ENCODE results near the gene TMEM62. TPM values are rescaled to one million over a fixed set of nuclear protein-coding genes. Genes with fewer than 3 reads are reported as not detected.

Gene TMEM62
- total and polyA plus RNA-seq, 10 of the 15 experiments (the other 5 are each of a cell fraction or from before 2014, with no cell fraction given), result 7.0 to 26.8 (median 14.9) TPM

DNA sequence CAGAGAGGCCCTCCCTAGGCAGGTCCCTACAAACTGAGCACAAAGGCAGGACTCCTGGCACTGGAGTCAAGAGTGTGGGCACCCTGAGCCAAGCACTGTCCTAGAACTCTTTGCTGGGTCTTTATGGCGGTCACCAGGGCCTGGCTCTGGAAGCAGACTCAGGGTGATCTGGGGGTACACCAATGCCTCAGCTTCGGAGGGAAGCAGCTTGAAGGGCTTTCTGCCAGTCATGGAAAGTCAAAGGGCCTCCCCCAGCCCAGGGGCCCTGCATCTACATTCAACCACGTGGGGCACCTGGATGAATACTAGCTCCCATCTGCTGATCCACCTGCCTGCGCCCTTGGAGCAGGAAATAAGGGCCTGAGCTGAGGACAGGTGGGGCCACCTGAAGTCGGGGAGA is 80.1 kb downstream of the TMEM62 start:
- FAIRE-seq, result no peak
- TF ChIP-seq MTA3 (IDR thresholded peaks at IDR 0.05; ENCODE audit: borderline replicate concordance, low read length), result no peak
- no peak for TF ChIP-seq TARDBP (IDR thresholded peaks at IDR 0.05; ENCODE audit: borderline replicate concordance)
- no peak for TF ChIP-seq BMI1 (IDR thresholded peaks at IDR 0.05; ENCODE audit: borderline replicate concordance)
- TF ChIP-seq CEBPB (IDR thresholded peaks at IDR 0.05; ENCODE audit: borderline replicate concordance in 1 of 2, low read depth in 2 of 2, low read length in 2 of 2), result no peak
- no peak for TF ChIP-seq PAX5 (IDR thresholded peaks at IDR 0.05; ENCODE audit: borderline replicate concordance, low read depth, low read length)
- TF ChIP-seq, protein P1, sequence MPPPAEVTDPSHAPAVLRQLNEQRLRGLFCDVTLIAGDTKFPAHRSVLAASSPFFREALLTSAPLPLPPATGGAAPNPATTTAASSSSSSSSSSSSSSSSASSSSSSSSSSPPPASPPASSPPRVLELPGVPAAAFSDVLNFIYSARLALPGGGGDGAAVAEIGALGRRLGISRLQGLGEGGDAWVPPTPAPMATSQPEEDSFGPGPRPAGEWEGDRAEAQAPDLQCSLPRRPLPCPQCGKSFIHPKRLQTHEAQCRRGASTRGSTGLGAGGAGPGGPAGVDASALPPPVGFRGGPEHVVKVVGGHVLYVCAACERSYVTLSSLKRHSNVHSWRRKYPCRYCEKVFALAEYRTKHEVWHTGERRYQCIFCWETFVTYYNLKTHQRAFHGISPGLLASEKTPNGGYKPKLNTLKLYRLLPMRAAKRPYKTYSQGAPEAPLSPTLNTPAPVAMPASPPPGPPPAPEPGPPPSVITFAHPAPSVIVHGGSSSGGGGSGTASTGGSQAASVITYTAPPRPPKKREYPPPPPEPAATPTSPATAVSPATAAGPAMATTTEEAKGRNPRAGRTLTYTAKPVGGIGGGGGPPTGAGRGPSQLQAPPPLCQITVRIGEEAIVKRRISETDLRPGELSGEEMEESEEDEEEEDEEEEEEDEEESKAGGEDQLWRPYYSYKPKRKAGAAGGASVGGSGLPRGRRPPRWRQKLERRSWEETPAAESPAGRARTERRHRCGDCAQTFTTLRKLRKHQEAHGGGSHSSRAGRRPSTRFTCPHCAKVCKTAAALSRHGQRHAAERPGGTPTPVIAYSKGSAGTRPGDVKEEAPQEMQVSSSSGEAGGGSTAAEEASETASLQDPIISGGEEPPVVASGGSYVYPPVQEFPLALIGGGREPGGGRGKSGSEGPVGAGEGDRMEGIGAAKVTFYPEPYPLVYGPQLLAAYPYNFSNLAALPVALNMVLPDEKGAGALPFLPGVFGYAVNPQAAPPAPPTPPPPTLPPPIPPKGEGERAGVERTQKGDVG (CRISPR knock-in tag; IDR thresholded peaks at IDR 0.05), result no peak
- TF ChIP-seq TAF1 (IDR thresholded peaks at IDR 0.05; ENCODE audit: borderline replicate concordance, low read depth, low read length), result no peak
- no peak for TF ChIP-seq JUND (IDR thresholded peaks at IDR 0.05; ENCODE audit: low read depth, low read length)
- no peak for TF ChIP-seq CEBPZ (IDR thresholded peaks at IDR 0.05; ENCODE audit: low read depth, low read length)
- TF ChIP-seq MYB (IDR thresholded peaks at IDR 0.05; ENCODE audit: borderline replicate concordance, low read depth, low read length), result no peak
- TF ChIP-seq SMC3 (IDR thresholded peaks at IDR 0.05; ENCODE audit: borderline replicate concordance, low read length), result no peak
- TF ChIP-seq, protein P2, sequence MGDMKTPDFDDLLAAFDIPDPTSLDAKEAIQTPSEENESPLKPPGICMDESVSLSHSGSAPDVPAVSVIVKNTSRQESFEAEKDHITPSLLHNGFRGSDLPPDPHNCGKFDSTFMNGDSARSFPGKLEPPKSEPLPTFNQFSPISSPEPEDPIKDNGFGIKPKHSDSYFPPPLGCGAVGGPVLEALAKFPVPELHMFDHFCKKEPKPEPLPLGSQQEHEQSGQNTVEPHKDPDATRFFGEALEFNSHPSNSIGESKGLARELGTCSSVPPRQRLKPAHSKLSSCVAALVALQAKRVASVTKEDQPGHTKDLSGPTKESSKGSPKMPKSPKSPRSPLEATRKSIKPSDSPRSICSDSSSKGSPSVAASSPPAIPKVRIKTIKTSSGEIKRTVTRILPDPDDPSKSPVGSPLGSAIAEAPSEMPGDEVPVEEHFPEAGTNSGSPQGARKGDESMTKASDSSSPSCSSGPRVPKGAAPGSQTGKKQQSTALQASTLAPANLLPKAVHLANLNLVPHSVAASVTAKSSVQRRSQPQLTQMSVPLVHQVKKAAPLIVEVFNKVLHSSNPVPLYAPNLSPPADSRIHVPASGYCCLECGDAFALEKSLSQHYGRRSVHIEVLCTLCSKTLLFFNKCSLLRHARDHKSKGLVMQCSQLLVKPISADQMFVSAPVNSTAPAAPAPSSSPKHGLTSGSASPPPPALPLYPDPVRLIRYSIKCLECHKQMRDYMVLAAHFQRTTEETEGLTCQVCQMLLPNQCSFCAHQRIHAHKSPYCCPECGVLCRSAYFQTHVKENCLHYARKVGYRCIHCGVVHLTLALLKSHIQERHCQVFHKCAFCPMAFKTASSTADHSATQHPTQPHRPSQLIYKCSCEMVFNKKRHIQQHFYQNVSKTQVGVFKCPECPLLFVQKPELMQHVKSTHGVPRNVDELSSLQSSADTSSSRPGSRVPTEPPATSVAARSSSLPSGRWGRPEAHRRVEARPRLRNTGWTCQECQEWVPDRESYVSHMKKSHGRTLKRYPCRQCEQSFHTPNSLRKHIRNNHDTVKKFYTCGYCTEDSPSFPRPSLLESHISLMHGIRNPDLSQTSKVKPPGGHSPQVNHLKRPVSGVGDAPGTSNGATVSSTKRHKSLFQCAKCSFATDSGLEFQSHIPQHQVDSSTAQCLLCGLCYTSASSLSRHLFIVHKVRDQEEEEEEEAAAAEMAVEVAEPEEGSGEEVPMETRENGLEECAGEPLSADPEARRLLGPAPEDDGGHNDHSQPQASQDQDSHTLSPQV (IDR thresholded peaks at IDR 0.05), result no peak

More for the DNA sequence above, 80.1 kb downstream of the TMEM62 start:
- ChIA-PET POLR2A (no interaction called here), RAD21 (ENCODE audit: unreplicated experiment) (interaction anchor here (0.6 to 1.8 kb wide), 4 partner anchors 12 to 564 kb away, joined by 3 to 5 read pairs (median 4); partner anchors contain the start of gene ELL3), CTCF (interaction anchor here (0.7 to 2.6 kb wide), 5 partner anchors 9 to 72 kb away, joined by 3 to 12 read pairs (median 4); no protein-coding TSS in a partner anchor), SMC1A (ENCODE audit: uncharacterized antibody, unreplicated experiment) (interaction anchor here (0.6 to 3.9 kb wide), 4 partner anchors 9 to 536 kb away, joined by 3 to 12 read pairs (median 6); no protein-coding TSS in a partner anchor)
- 25% methylated on average over 5 of the region's 5 CpGs for WGBS (ENCODE audit: insufficient coverage, insufficient replicate concordance, low lambda C conversion rate, missing lambda C conversion rate)
- Histone ChIP-seq H3K4me3 (no peak overlapping the region), H3K27ac (ENCODE audit: control insufficient read depth, insufficient read depth) (no peak overlapping the region), H3K27me3 (replicated peaks in 1 of 2; ENCODE audit: control insufficient read depth in 2 of 2, insufficient read depth in 2 of 2, low read length in 1 of 2) (no peaks in the 10 kb centered on the region), H3K9ac (ENCODE audit: control insufficient read depth, insufficient read depth, low read length) (no peak overlapping the region), H3K36me3 (ENCODE audit: control insufficient read depth in 2 of 2, insufficient read depth in 2 of 2, low read length in 1 of 2) (no peaks in the 10 kb centered on the region), H3K4me1 (ENCODE audit: control insufficient read depth, insufficient read depth, low read length) (no peaks in the 10 kb centered on the region), H3K9me3 (replicated peaks; ENCODE audit: control insufficient read depth, insufficient read depth, low read length) (no peaks in the 10 kb centered on the region; the same call in 2 of the 3 replicates), H3K4me2 (ENCODE audit: control insufficient read depth, insufficient read depth) (no peak overlapping the region), H3K79me2 (ENCODE audit: control insufficient read depth, insufficient read depth, low read length) (no peaks in the 10 kb centered on the region), H2AFZ (ENCODE audit: control insufficient read depth, low read depth, low read length) (no peak overlapping the region), H4K20me1 (ENCODE audit: control insufficient read depth, insufficient read depth) (no peaks in the 10 kb centered on the region)
- no TSS peak for BruUV-seq (replicated peaks)
- in situ Hi-C loops (cut with MboI), result no loop called here
- intact Hi-C loops (cut with micrococcal nuclease; ENCODE audit: unreplicated experiment), result no loop called here
- no peak for ATAC-seq
- DNase-seq (ENCODE audit: low read depth, low spot score), result no peak

Measured in GM12878 (cell line).